Measurements from ENCODE around the gene GRK3.

- TF ChIP-seq CTCF (IDR thresholded peaks at IDR 0.05), result no peak
- TF ChIP-seq EP300 (IDR thresholded peaks at IDR 0.05), result no peak
- TF ChIP-seq POLR2A (IDR thresholded peaks at IDR 0.05), result no peak
- TF ChIP-seq POLR2AphosphoS5 (IDR thresholded peaks at IDR 0.05), result no peak
These were observed 195.8 kb downstream of the GRK3 start for GRCh38 chr22:25760294-25760693.
